IMR-90 (cell line): ENCODE results near the gene CEP126. TPM values are rescaled to one million over a fixed set of nuclear protein-coding genes. Genes with fewer than 3 reads are reported as not detected.

Source experiments
- ATAC-seq: fragments of 200-7000 bp; cut with Tn5 transposase; 2 replicates; pipeline ENCODE4 v1.9.1; 2020; ENCODE audit warnings: low read depth, mild to moderate bottlenecking, moderate library complexity
- BruUV-seq: library from RNA; stranded (reverse); fragments of 400-500 nt; replicated peaks from 2 replicates; lab custom pipeline; 2021; lab: Mats Ljungman, UMichigan
- CTCF ChIA-PET: fragments of 300-600 bp; formaldehyde crosslinking; extraction: SDS; loops from one replicate; lab custom pipeline; 2021; ENCODE audit warnings: antibody characterized with exemption; lab: Yijun Ruan, JAX
- POLR2A ChIA-PET: fragments of 300-600 bp; sonication (Branson Sonifier 250); formaldehyde crosslinking; loops from one replicate; lab custom pipeline; 2022; ENCODE audit warnings: antibody characterized with exemption; ENCODE audit not compliant: unreplicated experiment; lab: Charles Lee
- DNase-seq: peaks from one replicate; pipeline ENCODE4 v3.0.0; 2013
- H2AFZ ChIP-seq: replicated peaks from 2 replicates; pipeline ENCODE3; 2013; ENCODE audit warnings: low read length, mild to moderate bottlenecking; ENCODE audit not compliant: poor library complexity
- H2AK5ac ChIP-seq: 2 replicates; pipeline ENCODE4 v1.6.1; 2013; ENCODE audit warnings: low read depth, low read length, inconsistent platforms
- H2AK9ac ChIP-seq: replicated peaks from 2 replicates; pipeline ENCODE3; 2013; ENCODE audit warnings: mild to moderate bottlenecking, low read depth, low read length, moderate library complexity; ENCODE audit not compliant: poor library complexity
- H2BK120ac ChIP-seq: 2 replicates; pipeline ENCODE4 v1.6.1; 2013; ENCODE audit warnings: low read depth, low read length, inconsistent platforms
- H2BK15ac ChIP-seq: 3 replicates; pipeline ENCODE4 v1.6.1; 2013; ENCODE audit warnings: low read depth, low read length, inconsistent platforms
- H2BK20ac ChIP-seq: 2 replicates; pipeline ENCODE4 v1.6.1; 2013; ENCODE audit warnings: low read depth, mild to moderate bottlenecking, inconsistent platforms, low read length, moderate library complexity
- H2BK5ac ChIP-seq: 2 replicates; pipeline ENCODE4 v1.6.1; 2013; ENCODE audit warnings: mild to moderate bottlenecking, low read depth, low read length, inconsistent platforms; ENCODE audit not compliant: poor library complexity, severe bottlenecking
- H3K14ac ChIP-seq: replicated peaks from 2 replicates; pipeline ENCODE4 v1.6.1; 2013; ENCODE audit warnings: low read depth, low read length, inconsistent platforms
- H3K18ac ChIP-seq: 2 replicates; pipeline ENCODE4 v1.6.1; 2013; ENCODE audit warnings: low read depth, low read length, control low read depth
- H3K23ac ChIP-seq: 2 replicates; pipeline ENCODE4 v1.6.1; 2013; ENCODE audit warnings: low read depth, low read length, inconsistent platforms
- H3K27ac ChIP-seq: 2 replicates; pipeline ENCODE4 v1.5.1; 2013; ENCODE audit warnings: mild to moderate bottlenecking, control low read depth, low read length; ENCODE audit not compliant: insufficient read depth
- H3K27me3 ChIP-seq: 2 replicates; pipeline ENCODE4 v1.6.1; 2013; ENCODE audit warnings: low read length; ENCODE audit not compliant: control insufficient read depth, insufficient read depth
- H3K36me3 ChIP-seq: 2 replicates; pipeline ENCODE4 v1.6.1; 2013; ENCODE audit warnings: low read length, mixed read lengths; ENCODE audit not compliant: control insufficient read depth, insufficient read depth
- H3K4ac ChIP-seq: 2 replicates; pipeline ENCODE4 v1.6.1; 2013; ENCODE audit warnings: low read depth, low read length, inconsistent platforms
- H3K4me1 ChIP-seq: 2 replicates; pipeline ENCODE4 v1.6.1; 2013; ENCODE audit warnings: low read length, mixed read lengths; ENCODE audit not compliant: control insufficient read depth, insufficient read depth
- H3K4me2 ChIP-seq: 2 replicates; pipeline ENCODE4 v1.6.1; 2013; ENCODE audit warnings: low read depth, mild to moderate bottlenecking, control low read depth, low read length, moderate library complexity
- H3K4me3 ChIP-seq: 2 replicates; pipeline ENCODE4 v1.5.1; 2013; ENCODE audit warnings: low read depth, mild to moderate bottlenecking, control low read depth, low read length, moderate library complexity; ENCODE audit not compliant: insufficient read depth
- H3K56ac ChIP-seq: 2 replicates; pipeline ENCODE4 v1.6.1; 2013; ENCODE audit warnings: low read length, inconsistent platforms; ENCODE audit not compliant: insufficient read depth; ENCODE audit errors: extremely low read depth
- H3K79me1 ChIP-seq, 2 experiments: 2 replicates each; pipeline ENCODE4 v1.6.1; 2013; ENCODE audit warnings: low read length in 2 of 2, inconsistent platforms in 1 of 2, low read depth in 1 of 2
- H3K9ac ChIP-seq: 2 replicates; pipeline ENCODE4 v1.6.1; 2013; ENCODE audit warnings: low read depth, low read length, control low read depth
- H3K9me1 ChIP-seq: 2 replicates; pipeline ENCODE4 v1.6.1; 2013; ENCODE audit warnings: low read length, inconsistent platforms; ENCODE audit not compliant: insufficient read depth
- H3K9me3 ChIP-seq: 2 replicates; pipeline ENCODE4 v1.6.1; 2013; ENCODE audit warnings: low read length; ENCODE audit not compliant: control insufficient read depth, insufficient read depth
- H4K20me1 ChIP-seq: 2 replicates; pipeline ENCODE4 v1.6.1; 2013; ENCODE audit warnings: low read length, inconsistent platforms; ENCODE audit not compliant: insufficient read depth
- H4K5ac ChIP-seq: 2 replicates; pipeline ENCODE4 v1.6.1; 2013; ENCODE audit warnings: mild to moderate bottlenecking, low read depth, low read length, control low read depth
- H4K8ac ChIP-seq, 2 experiments: 2 replicates each; pipeline ENCODE4 v1.6.1; 2013; ENCODE audit warnings: low read depth in 2 of 2, low read length in 2 of 2, control low read depth in 1 of 2, inconsistent platforms in 1 of 2
- H4K91ac ChIP-seq: 2 replicates; pipeline ENCODE4 v1.6.1; 2013; ENCODE audit warnings: low read depth, low read length, inconsistent platforms; ENCODE audit not compliant: insufficient read depth
- CEBPB ChIP-seq: IDR thresholded peaks from 2 replicates; pipeline ENCODE4 v1.6.1; 2012; ENCODE audit warnings: low read depth, low read length, improper control_type of control experiment
- CHD1 ChIP-seq: IDR thresholded peaks from 2 replicates; pipeline ENCODE4 v1.6.1; 2012; ENCODE audit warnings: low read depth, low read length, improper control_type of control experiment
- WGBS, 2 experiments: methylation state at CpG; one replicate each; pipeline versions ENCODE4 v1.1.5 to v1.1.7; 2013; ENCODE audit warnings: missing lambda C conversion rate in 2 of 2; ENCODE audit not compliant: insufficient read length in 1 of 2; ENCODE audit errors: extremely low coverage in 2 of 2; 5-methylcytosine and 5-hydroxymethylcytosine counted together
- dilution Hi-C: fragments of 300-500 bp; cut with HindIII; formaldehyde crosslinking; loops from one replicate; pipeline ENCODE4 v1.14.3; 2018; ENCODE audit warnings: low sequenced_read_pairs; ENCODE audit not compliant: unreplicated experiment
- in situ Hi-C: fragments of 300-500 bp; cut with MboI; formaldehyde crosslinking; loops from 3 replicates; pipeline ENCODE4 v1.14.3; 2019; ENCODE audit warnings: low sequenced_read_pairs, inconsistent platforms, mixed read lengths
- intact Hi-C: fragments of 100-400 bp; cut with micrococcal nuclease; formaldehyde crosslinking; loops from 2 replicates; pipeline ENCODE4 v1.10.0; 2022
- polyA plus RNA-seq, 3 experiments: library from polyadenylated mRNA; depleted of rRNA; stranded (reverse); fragments of >200 nt; gene quantifications; 2 replicates each; pipeline ENCODE4 v1.2.3, GENCODE V29; 2012; ENCODE audit warnings: low replicate concordance in 1 of 3
- total RNA-seq: library from RNA; depleted of rRNA; stranded (reverse); fragments of >200 nt; gene quantifications from 2 replicates; pipeline ENCODE4 v1.2.3, GENCODE V29; 2012

CEP126 gene
- total and polyA plus RNA-seq, 2 of the 4 experiments (the other 2 are of a cell fraction) = 0.72 to 1.4 TPM

DNA sequence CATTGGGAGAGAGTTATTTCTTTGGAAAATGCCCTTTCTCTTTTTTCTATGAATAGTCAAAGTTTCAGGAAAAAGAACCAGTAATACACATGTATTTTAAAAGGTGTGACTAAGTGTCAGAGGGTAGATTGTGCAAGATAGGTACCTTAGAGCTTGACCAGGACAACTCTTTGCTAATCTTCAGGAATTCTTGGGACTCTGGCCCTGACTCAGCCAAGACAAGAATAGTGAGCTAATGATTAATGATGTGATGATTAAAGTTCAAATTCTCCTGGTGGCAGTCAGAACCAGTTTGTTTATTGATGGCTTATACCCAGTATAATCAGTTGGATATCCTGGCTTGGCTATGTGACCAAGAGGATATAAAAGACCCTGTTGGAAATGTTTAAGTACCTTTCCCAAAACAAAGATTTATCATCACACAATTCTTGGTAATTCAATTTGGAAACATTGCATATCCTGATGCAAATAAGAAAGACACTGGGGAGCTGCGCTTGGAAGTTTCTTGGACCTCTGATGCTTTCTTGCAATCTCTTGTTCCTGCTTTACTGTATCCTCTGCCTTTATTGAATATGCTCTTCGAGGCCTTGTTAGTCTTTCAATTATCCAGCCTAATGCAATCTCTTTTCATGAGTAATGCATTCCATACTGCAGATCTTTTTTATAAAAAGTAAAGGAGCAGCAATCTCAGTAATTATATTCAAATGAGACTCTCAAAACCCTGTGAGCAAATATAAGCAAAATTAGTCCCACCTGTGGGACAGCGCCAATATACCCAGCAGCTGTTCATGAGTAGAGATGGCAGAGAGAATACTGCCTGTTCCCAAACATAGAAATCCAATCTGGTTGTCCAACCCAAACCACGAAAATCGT is 48.0 kb upstream of the CEP126 start:
- H4K20me1 ChIP-seq = no peaks in the 10 kb centered on the region
- dilution Hi-C loops (no loop called here), in situ Hi-C loops (loop anchor here (5.0 to 25.0 kb wide), 2 partner anchors 135 to 370 kb away; no protein-coding TSS in a partner anchor), intact Hi-C loops (loop anchor here (10.0 kb wide), 2 partner anchors 358 to 418 kb away; no protein-coding TSS in a partner anchor)
- no peak overlapping the region for H3K9ac ChIP-seq
- no peak overlapping the region for H3K4me3 ChIP-seq
- H3K4ac ChIP-seq = peak overlapping the region; percentile 85
- CTCF ChIA-PET = interaction anchor here (0.6 to 1.3 kb wide), 3 partner anchors 13 to 1168 kb away, joined by 3 to 6 read pairs (median 4); no protein-coding TSS in a partner anchor
- DNase-seq (peak; percentile 69), ATAC-seq (peak; percentile 30)
- H2AK9ac ChIP-seq = no peak overlapping the region
- no peaks in the 10 kb centered on the region for H3K79me1 ChIP-seq
- peak overlapping the region; percentile 97 for H2BK20ac ChIP-seq
- H3K27me3 ChIP-seq = no peaks in the 10 kb centered on the region
- H2AFZ ChIP-seq = no peak overlapping the region
- peak overlapping the region; percentile 74; the same call in 1 of the 2 replicates for H3K18ac ChIP-seq
- peak overlapping the region; percentile 71 to 75 for H4K8ac ChIP-seq
- POLR2A ChIA-PET = no interaction called here
- no TSS peak for BruUV-seq
- H3K9me3 ChIP-seq = peaks cover 3% of the 10 kb centered on the region; the same call in 1 of the 2 replicates
- peak overlapping the region; percentile 93 for H3K14ac ChIP-seq
- H3K27ac ChIP-seq = peak overlapping the region; percentile 30; the same call in 1 of the 2 replicates
- H2BK15ac ChIP-seq = peak overlapping the region; percentile 85; the same call in 2 of the 3 replicates
- peak overlapping the region; percentile 59; the same call in 1 of the 2 replicates for H3K4me2 ChIP-seq
- no CpG with 5 or more reads among the region's 5 CpGs for WGBS, 2 experiments
- H3K23ac ChIP-seq = peak overlapping the region; percentile 87
- H3K4me1 ChIP-seq = peaks cover 15% of the 10 kb centered on the region; the same call in 1 of the 2 replicates
- peak overlapping the region; percentile 80 for H4K91ac ChIP-seq
- TF ChIP-seq CEBPB (peak; percentile 95), CHD1 (no peak)
- H4K5ac ChIP-seq = peak overlapping the region; percentile 70; the same call in 1 of the 2 replicates
- H3K56ac ChIP-seq = peak overlapping the region; percentile 23
- H2BK120ac ChIP-seq = peak overlapping the region; percentile 95
- peak overlapping the region; percentile 23 for H2AK5ac ChIP-seq
- peaks cover 5% of the 10 kb centered on the region for H3K9me1 ChIP-seq
- no peaks in the 10 kb centered on the region for H3K36me3 ChIP-seq
- peak overlapping the region; percentile 84 for H2BK5ac ChIP-seq
